Lower lobe of right lung (tissue), 2 donors: Measurements from ENCODE around the gene DPF3. TPM values are rescaled to one million over a fixed set of nuclear protein-coding genes. Genes with fewer than 3 reads are reported as not detected.

Experiments
- ATAC-seq, 2 donors: fragments of 200-7000 bp; cut with Tn5 transposase; one replicate each; pipeline ENCODE4 v1.9.1; 2020 to 2022; ENCODE audit warnings: mild to moderate bottlenecking in 2 of 2, moderate library complexity in 2 of 2
- DNase-seq: peaks from one replicate; pipeline ENCODE4 v3.0.0-alpha.2; 2020
- H3K27ac ChIP-seq: fragments of 200-600 bp; one replicate; pipeline ENCODE4 v1.8.0; 2022
- H3K27me3 ChIP-seq: fragments of 200-600 bp; one replicate; pipeline ENCODE4 v1.8.0; 2022; ENCODE audit warnings: low read depth
- H3K36me3 ChIP-seq: fragments of 200-600 bp; one replicate; pipeline ENCODE4 v1.8.0; 2022; ENCODE audit warnings: mild to moderate bottlenecking
- H3K4me1 ChIP-seq: fragments of 200-600 bp; one replicate; pipeline ENCODE4 v1.8.0; 2022
- H3K4me3 ChIP-seq: fragments of 200-600 bp; one replicate; pipeline ENCODE4 v1.8.0; 2022; ENCODE audit warnings: mild to moderate bottlenecking
- H3K9me3 ChIP-seq: fragments of 200-600 bp; one replicate; pipeline ENCODE4 v1.8.0; 2022
- CTCF ChIP-seq: fragments of 200-600 bp; IDR thresholded peaks from one replicate; pipeline ENCODE4 v1.8.0; 2022; ENCODE audit warnings: antibody characterized with exemption, mild to moderate bottlenecking
- intact Hi-C: fragments of 100-400 bp; cut with DNase I; formaldehyde crosslinking; loops from one replicate; pipeline ENCODE4 v1.11.0; 2022
- total RNA-seq: library from RNA; stranded (reverse); fragmentation: NEBNext Ultra II Directional; extraction: Animal tissue kit (Norgen Biotek cat#: 25700); gene quantifications from one replicate; pipeline ENCODE4 v1.2.1, GENCODE V29; 2021
- donor health status: DM: no; HTN: yes; CAD: no; lungs with severe emphysema.

Gene DPF3
- total RNA-seq, 1 donor from 2014 or later: 0.59 TPM

DNA sequence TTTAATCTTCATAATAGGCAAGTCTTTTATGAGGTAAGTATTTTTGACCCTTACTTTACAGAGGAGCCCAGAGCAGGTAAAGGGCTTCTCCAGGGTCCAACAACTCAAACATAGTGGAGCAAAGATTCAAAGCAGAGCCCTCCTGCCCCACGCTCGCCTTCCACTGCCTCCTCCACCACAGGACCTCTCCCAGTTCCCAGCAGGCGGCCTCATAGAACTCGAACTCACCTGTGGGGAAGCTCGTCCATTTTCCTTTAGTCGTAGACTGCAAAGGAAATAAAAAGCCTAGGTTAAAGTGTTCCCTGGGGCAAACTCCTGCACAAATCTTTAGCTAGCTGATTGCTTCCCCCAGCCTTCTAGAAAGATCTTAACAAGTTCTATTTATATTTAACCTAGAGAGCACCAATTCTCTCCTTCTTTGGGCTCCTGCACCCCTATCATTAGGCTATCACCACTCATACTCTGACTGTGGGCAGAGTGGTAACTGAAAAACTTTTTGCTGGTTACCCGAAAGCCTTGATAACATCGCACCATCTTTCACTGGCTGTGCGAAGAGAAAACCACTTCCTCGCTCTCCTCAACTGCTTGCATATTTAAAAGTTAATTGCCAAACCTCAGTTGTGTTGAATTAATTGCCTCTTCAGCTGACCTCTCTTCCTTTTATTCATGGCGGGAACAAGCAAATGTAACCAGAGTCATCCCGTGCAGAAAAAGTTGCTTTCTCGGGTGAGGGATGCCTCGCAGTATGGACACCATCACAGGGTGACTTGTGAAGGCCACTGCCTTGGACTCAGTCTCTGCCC, 299.6 kb downstream of the DPF3 start:
- no peaks in the 10 kb centered on the region for H3K9me3 ChIP-seq
- no peak for TF ChIP-seq CTCF
- no peaks in the 10 kb centered on the region for H3K36me3 ChIP-seq
- no peak overlapping the region for H3K4me3 ChIP-seq
- H3K27me3 ChIP-seq: peaks cover 9% of the 10 kb centered on the region
- H3K4me1 ChIP-seq: no peaks in the 10 kb centered on the region
- ATAC-seq (peak; percentile 46 to 59), DNase-seq (no peak)
- intact Hi-C loops: no loop called here
- no peak overlapping the region for H3K27ac ChIP-seq

DNA sequence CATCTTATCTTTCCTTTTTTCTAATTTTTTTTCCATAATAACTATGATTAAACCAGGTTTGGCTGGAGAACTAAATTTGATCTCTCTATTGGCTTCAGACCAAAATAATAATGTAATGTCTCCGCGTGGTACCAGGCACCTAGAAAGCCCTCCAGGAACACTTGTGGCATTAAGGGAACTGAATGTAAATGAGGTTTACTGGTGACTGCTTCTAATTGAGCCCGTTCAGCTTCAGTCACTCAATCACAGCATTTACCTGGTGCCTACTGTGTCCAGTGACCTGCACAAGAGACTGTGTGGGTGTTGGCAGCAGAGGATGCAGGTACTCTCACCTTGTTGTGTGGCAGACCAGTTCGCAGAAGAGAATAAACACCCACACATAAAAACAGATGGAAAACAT, 302.5 kb downstream of the DPF3 start:
- intact Hi-C loops: no loop called here
- H3K36me3 ChIP-seq: no peaks in the 10 kb centered on the region
- ATAC-seq (no peak), DNase-seq (no peak)
- no peaks in the 10 kb centered on the region for H3K9me3 ChIP-seq
- H3K27ac ChIP-seq: no peak overlapping the region
- TF ChIP-seq CTCF: no peak
- peaks cover 8% of the 10 kb centered on the region for H3K27me3 ChIP-seq
- no peak overlapping the region for H3K4me3 ChIP-seq
- H3K4me1 ChIP-seq: no peaks in the 10 kb centered on the region

- intact Hi-C loops: no loop called here
- ATAC-seq (no peak), DNase-seq (no peak)
- TF ChIP-seq CTCF: no peak
- H3K9me3 ChIP-seq: no peaks in the 10 kb centered on the region
- H3K4me3 ChIP-seq: no peak overlapping the region
- H3K27me3 ChIP-seq: peaks cover 3% of the 10 kb centered on the region
- no peak overlapping the region for H3K27ac ChIP-seq
- no peaks in the 10 kb centered on the region for H3K36me3 ChIP-seq
- H3K4me1 ChIP-seq: no peaks in the 10 kb centered on the region
These were observed 303.3 kb downstream of the DPF3 start for GRCh38 chr14:72590577-72590976.

DNA sequence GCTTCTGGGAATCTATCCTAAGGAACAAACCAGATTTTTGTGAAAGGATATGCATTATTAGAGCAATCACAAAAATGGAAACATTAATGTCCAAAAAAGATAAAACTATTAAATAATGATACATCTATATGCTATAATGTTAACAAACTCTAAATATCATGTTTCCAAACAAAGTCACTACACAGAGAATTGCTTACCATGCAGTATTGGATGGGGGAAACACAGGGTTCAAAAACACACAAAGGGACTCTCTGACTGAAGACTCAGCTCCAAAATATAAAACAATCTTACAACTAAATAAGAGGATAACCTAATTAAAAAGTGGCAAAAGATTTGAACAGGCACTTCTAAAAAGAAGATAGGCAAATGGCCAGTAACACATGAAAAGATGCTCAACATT, 304.2 kb downstream of the DPF3 start:
- Histone ChIP-seq H3K4me3 (no peak overlapping the region), H3K36me3 (no peaks in the 10 kb centered on the region), H3K27ac (no peak overlapping the region), H3K4me1 (no peaks in the 10 kb centered on the region), H3K9me3 (no peaks in the 10 kb centered on the region), H3K27me3 (peaks cover 3% of the 10 kb centered on the region)
- TF ChIP-seq CTCF: no peak
- intact Hi-C loops: no loop called here
- DNase-seq (no peak), ATAC-seq (no peak)

- Histone ChIP-seq H3K36me3 (no peaks in the 10 kb centered on the region), H3K9me3 (no peaks in the 10 kb centered on the region), H3K4me3 (no peak overlapping the region), H3K27ac (no peak overlapping the region), H3K4me1 (no peaks in the 10 kb centered on the region), H3K27me3 (peaks cover 4% of the 10 kb centered on the region)
- no peak for TF ChIP-seq CTCF
- intact Hi-C loops: no loop called here
- DNase-seq: no peak
- ATAC-seq: no peak
These were observed 305.4 kb downstream of the DPF3 start for GRCh38 chr14:72588521-72588920.
